ENCODE measurements around the gene CREB5.

DNA sequence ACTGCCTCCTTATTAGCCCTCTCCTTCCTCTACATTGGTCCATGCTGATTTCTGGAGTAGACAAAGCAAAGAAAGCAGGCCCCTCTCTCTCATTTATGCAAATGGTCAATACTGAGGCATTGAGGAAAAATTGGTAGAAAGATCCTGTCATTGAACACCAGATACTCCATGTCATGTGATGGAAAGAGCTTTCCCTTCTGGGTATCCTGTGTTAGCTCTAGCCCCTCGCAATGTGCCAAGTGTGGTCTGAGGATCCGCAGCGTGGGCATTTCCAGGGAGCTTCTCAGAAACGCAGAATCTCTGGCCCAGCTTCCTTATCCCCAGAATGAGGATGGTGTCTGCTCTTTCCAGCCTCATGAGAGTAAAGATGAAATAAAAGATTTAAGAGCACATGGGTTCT is 159.1 kb downstream of the CREB5 start:
- TF ChIP-seq ZNF510 (CRISPR knock-in tag; IDR thresholded peaks at IDR 0.05; ENCODE audit: low read depth) (no peak), SUZ12 (IDR thresholded peaks at IDR 0.05; ENCODE audit: low read depth, low read length) (no peak)
